ENCODE data around the gene R3HDM2.

GRCh38 chr12:57434517-57435223 lies 3.8 kb upstream of the R3HDM2 start, which contains the start of gene INHBC:
- TF ChIP-seq, protein P1, sequence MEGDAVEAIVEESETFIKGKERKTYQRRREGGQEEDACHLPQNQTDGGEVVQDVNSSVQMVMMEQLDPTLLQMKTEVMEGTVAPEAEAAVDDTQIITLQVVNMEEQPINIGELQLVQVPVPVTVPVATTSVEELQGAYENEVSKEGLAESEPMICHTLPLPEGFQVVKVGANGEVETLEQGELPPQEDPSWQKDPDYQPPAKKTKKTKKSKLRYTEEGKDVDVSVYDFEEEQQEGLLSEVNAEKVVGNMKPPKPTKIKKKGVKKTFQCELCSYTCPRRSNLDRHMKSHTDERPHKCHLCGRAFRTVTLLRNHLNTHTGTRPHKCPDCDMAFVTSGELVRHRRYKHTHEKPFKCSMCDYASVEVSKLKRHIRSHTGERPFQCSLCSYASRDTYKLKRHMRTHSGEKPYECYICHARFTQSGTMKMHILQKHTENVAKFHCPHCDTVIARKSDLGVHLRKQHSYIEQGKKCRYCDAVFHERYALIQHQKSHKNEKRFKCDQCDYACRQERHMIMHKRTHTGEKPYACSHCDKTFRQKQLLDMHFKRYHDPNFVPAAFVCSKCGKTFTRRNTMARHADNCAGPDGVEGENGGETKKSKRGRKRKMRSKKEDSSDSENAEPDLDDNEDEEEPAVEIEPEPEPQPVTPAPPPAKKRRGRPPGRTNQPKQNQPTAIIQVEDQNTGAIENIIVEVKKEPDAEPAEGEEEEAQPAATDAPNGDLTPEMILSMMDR (IDR thresholded peaks at IDR 0.05), result no peak
- TF ChIP-seq POLR2AphosphoS5 (IDR thresholded peaks at IDR 0.05) (no peak), POLR2A (IDR thresholded peaks at IDR 0.05; ENCODE audit: low read depth) (no peak), EP300 (IDR thresholded peaks at IDR 0.05) (no peak)

Measured in esophagus muscularis mucosa (tissue), 4 donors.